Spleen (tissue), 11 donors: ENCODE data around the gene FBXL17. TPM values are rescaled to one million over a fixed set of nuclear protein-coding genes. Genes with fewer than 3 reads are reported as not detected.
A peak's percentile ranks its signal among the peaks of the same experiment; 100 is the strongest.

Experiments
- DNase-seq: peaks from one replicate; pipeline ENCODE4 v3.0.0-alpha.2; 2020
- H3K27ac ChIP-seq, 8 donors: fragments of 200-600 bp; sonication (generic) in 7 of 8; 1 replicate in 4 of 8; 2 replicates in 4 of 8; pipeline versions ENCODE4 v1.5.0 to v1.8.0; 2016 to 2021; ENCODE audit warnings: inconsistent platforms in 4 of 8, mild to moderate bottlenecking in 4 of 8, moderate library complexity in 1 of 8
- H3K27me3 ChIP-seq, 7 donors: fragments of 200-600 bp; sonication (generic) in 6 of 7; replicated peaks in 1 of 7; 1 replicate in 4 of 7; 2 replicates in 3 of 7; pipeline versions ENCODE4 v1.5.0 to v1.8.0; 2016 to 2021; ENCODE audit warnings: inconsistent platforms in 3 of 7, mild to moderate bottlenecking in 1 of 7
- H3K36me3 ChIP-seq, 6 donors: fragments of 200-600 bp; sonication (generic) in 5 of 6; 1 replicate in 4 of 6; 2 replicates in 2 of 6; pipeline versions ENCODE4 v1.5.0 to v1.8.0; 2016 to 2021; ENCODE audit warnings: inconsistent platforms in 2 of 6
- H3K4me1 ChIP-seq, 6 donors: fragments of 200-600 bp; sonication (generic) in 5 of 6; 1 replicate in 3 of 6; 2 replicates in 3 of 6; pipeline versions ENCODE4 v1.5.0 to v1.8.0; 2016 to 2021; ENCODE audit warnings: inconsistent platforms in 3 of 6
- H3K4me3 ChIP-seq, 8 donors: fragments of 200-600 bp; sonication (generic) in 7 of 8; 1 replicate in 4 of 8; 2 replicates in 4 of 8; pipeline versions ENCODE4 v1.5.0 to v1.8.0; 2016 to 2021; ENCODE audit warnings: inconsistent platforms in 4 of 8, mild to moderate bottlenecking in 4 of 8, moderate library complexity in 2 of 8
- H3K9me3 ChIP-seq, 8 donors: fragments of 200-600 bp; sonication (generic) in 7 of 8; 1 replicate in 4 of 8; 2 replicates in 4 of 8; pipeline versions ENCODE4 v1.5.0 to v1.8.0; 2016 to 2021; ENCODE audit warnings: inconsistent platforms in 4 of 8
- CTCF ChIP-seq, 11 experiments: fragments of 200-600 bp in 7 of 11; fragments of 450-650 bp in 4 of 11; sonication (generic) in 4 of 11; IDR thresholded peaks in 8 of 11; conservative IDR thresholded peaks in 3 of 11; 1 replicate in 7 of 11; 2 replicates in 4 of 11; pipeline versions ENCODE4 v1.4.0 to v1.8.0; 2016 to 2021; ENCODE audit warnings: antibody characterized with exemption in 11 of 11, inconsistent platforms in 4 of 11, mild to moderate bottlenecking in 1 of 11
- POLR2A ChIP-seq, 3 donors: fragments of 450-650 bp; IDR thresholded peaks; one replicate each; pipeline ENCODE4 v1.5.1; 2017; ENCODE audit warnings: antibody characterized with exemption in 3 of 3, mild to moderate bottlenecking in 1 of 3
- POLR2AphosphoS5 ChIP-seq, 3 donors: sonication (generic); formaldehyde crosslinking; IDR thresholded peaks; one replicate each; pipeline ENCODE4 v1.5.1; 2017; ENCODE audit warnings: antibody characterized with exemption in 3 of 3
- WGBS, 5 donors: extraction: QIAGEN DNeasy Blood & Tissue Kit in 3 of 5; methylation state at CpG; one replicate each; pipeline versions ENCODE4 v1.1.5 to v1.1.7; 2013 to 2018; 5-methylcytosine and 5-hydroxymethylcytosine counted together
- intact Hi-C: fragments of 100-400 bp; cut with DNase I; formaldehyde crosslinking; loops from one replicate; pipeline ENCODE4 v1.15.0; 2023; ENCODE audit warnings: low total_unique reads
- polyA plus RNA-seq, 3 donors: library from polyadenylated mRNA; stranded (reverse); fragments of 200-250 nt; gene quantifications; one replicate each; pipeline ENCODE4 v1.2.1, GENCODE V29; 2013
- total RNA-seq, 7 donors: library from RNA; depleted of rRNA in 3 of 7; stranded (reverse); fragments of >200 nt in 3 of 7; fragmentation: NEBNext Ultra II Directional in 4 of 7; extraction: Animal tissue kit (Norgen Biotek cat#: 25700) in 4 of 7; gene quantifications; one replicate each; pipeline versions ENCODE4 v1.1.0 to v1.2.1, GENCODE V29; 2016 to 2021
- donor health status: healthy with polysubstance abuse.
- donor health status: DM: no; HTN: no; CAD: no; lungs with moderate emphysema.
- donor health status: DM: no; HTN: no; CAD: no.
- donor health status: Bipolar disorder and iron deficiency.
- donor health status: healthy.
- donor health status: DM: no; HTN: no; CAD: no.
- donor health status: DM: yes; HTN: yes; CAD: no.

FBXL17 gene
- total and polyA plus RNA-seq, 10 donors, result 5.1 to 39.9 (median 21.8) TPM

- intact Hi-C loops, result no loop called here
- DNase-seq, result peak; percentile 77
Measured at GRCh38 chr5:108260117-108260857, 121.6 kb downstream of the FBXL17 start.

GRCh38 chr5:108259306-108259705, 122.6 kb downstream of the FBXL17 start:
- no peak for DNase-seq
- H3K27me3 ChIP-seq, result no peaks in the 10 kb centered on the region

More at GRCh38 chr5:108260117-108260857, 121.6 kb downstream of the FBXL17 start:
- Histone ChIP-seq H3K4me1 (peaks cover 0 to 19% (median 12%) of the 10 kb centered on the region in 6 donors), H3K27me3 (no peaks in the 10 kb centered on the region), H3K36me3 (no peaks in the 10 kb centered on the region), H3K27ac (no peak overlapping the region), H3K4me3 (peak overlapping the region in 3 of 8 donors; percentile 8 to 51 (median 20)), H3K9me3 (no peaks in the 10 kb centered on the region)
- 34 to 47% (median 39%) methylated on average over 8 of the region's 8 CpGs for WGBS, 5 donors
- no peak for TF ChIP-seq POLR2AphosphoS5 (IDR thresholded peaks at IDR 0.05)
- TF ChIP-seq CTCF (IDR thresholded peaks at IDR 0.05 in 8 of 11, conservative IDR thresholded peaks at IDR 0.05 in 3 of 11), result peak; percentile 70 to 93 (median 85)

GRCh38 chr5:108257996-108258395, 123.9 kb downstream of the FBXL17 start:
- intact Hi-C loops, result loop anchor here (10.0 kb wide), 1 partner anchor 87 kb away; no protein-coding TSS in a partner anchor
- DNase-seq, result no peak
- no peaks in the 10 kb centered on the region for H3K36me3 ChIP-seq
- no peaks in the 10 kb centered on the region for H3K27me3 ChIP-seq
- peaks cover 0 to 19% (median 12%) of the 10 kb centered on the region in 6 donors for H3K4me1 ChIP-seq
- WGBS, 5 donors, result 91 to 96% (median 95%) methylated on average over 3 of the region's 3 CpGs
- H3K9me3 ChIP-seq, result no peaks in the 10 kb centered on the region
- H3K4me3 ChIP-seq, result no peak overlapping the region
- no peak overlapping the region for H3K27ac ChIP-seq
- no peak for TF ChIP-seq CTCF (IDR thresholded peaks at IDR 0.05 in 8 of 11, conservative IDR thresholded peaks at IDR 0.05 in 3 of 11)
- no peak for TF ChIP-seq POLR2A (IDR thresholded peaks at IDR 0.05)

More at GRCh38 chr5:108259306-108259705, 122.6 kb downstream of the FBXL17 start:
- H3K4me1 ChIP-seq, result peaks cover 0 to 19% (median 12%) of the 10 kb centered on the region in 6 donors
- 45 to 74% (median 67%) methylated on average over 1 of the region's 1 CpG for WGBS, 5 donors
- H3K36me3 ChIP-seq, result no peaks in the 10 kb centered on the region
- no peaks in the 10 kb centered on the region for H3K9me3 ChIP-seq
- no peak overlapping the region for H3K27ac ChIP-seq
- H3K4me3 ChIP-seq, result no peak overlapping the region
- no peak for TF ChIP-seq POLR2AphosphoS5 (IDR thresholded peaks at IDR 0.05)
- no peak for TF ChIP-seq POLR2A (IDR thresholded peaks at IDR 0.05)
- TF ChIP-seq CTCF (IDR thresholded peaks at IDR 0.05 in 8 of 11, conservative IDR thresholded peaks at IDR 0.05 in 3 of 11), result no peak
- intact Hi-C loops, result loop anchor here (10.0 kb wide), 1 partner anchor 85 kb away; no protein-coding TSS in a partner anchor

GRCh38 chr5:108255468-108255867, 126.4 kb downstream of the FBXL17 start:
- 93 to 99% (median 93%) methylated on average over 2 of the region's 2 CpGs for WGBS, 5 donors
- H3K4me1 ChIP-seq, result peaks cover 0 to 14% (median 7%) of the 10 kb centered on the region in 6 donors
- no peak for TF ChIP-seq POLR2A (IDR thresholded peaks at IDR 0.05)
- no peak for TF ChIP-seq POLR2AphosphoS5 (IDR thresholded peaks at IDR 0.05)
- no peak for TF ChIP-seq CTCF (IDR thresholded peaks at IDR 0.05 in 8 of 11, conservative IDR thresholded peaks at IDR 0.05 in 3 of 11)

More at GRCh38 chr5:108255468-108255867, 126.4 kb downstream of the FBXL17 start:
- DNase-seq, result no peak
- no peak overlapping the region for H3K4me3 ChIP-seq
- H3K36me3 ChIP-seq, result no peaks in the 10 kb centered on the region
- no peak overlapping the region for H3K27ac ChIP-seq
- no peaks in the 10 kb centered on the region for H3K9me3 ChIP-seq
- no peaks in the 10 kb centered on the region for H3K27me3 ChIP-seq
- intact Hi-C loops, result loop anchor here (10.0 kb wide), 1 partner anchor 89 kb away; no protein-coding TSS in a partner anchor
